ENCODE measurements around the gene SNAI1. TPM values are rescaled to one million over a fixed set of nuclear protein-coding genes. Genes with fewer than 3 reads are reported as not detected.
"Not testable (repeated sequence)": the region's sequence is repeated elsewhere in the genome, so short reads cannot be mapped to it uniquely, and the experiment has no call there.

Gene SNAI1
- total and polyA plus RNA-seq, 9 donors = 0.95 to 9.0 (median 1.7) TPM

DNA sequence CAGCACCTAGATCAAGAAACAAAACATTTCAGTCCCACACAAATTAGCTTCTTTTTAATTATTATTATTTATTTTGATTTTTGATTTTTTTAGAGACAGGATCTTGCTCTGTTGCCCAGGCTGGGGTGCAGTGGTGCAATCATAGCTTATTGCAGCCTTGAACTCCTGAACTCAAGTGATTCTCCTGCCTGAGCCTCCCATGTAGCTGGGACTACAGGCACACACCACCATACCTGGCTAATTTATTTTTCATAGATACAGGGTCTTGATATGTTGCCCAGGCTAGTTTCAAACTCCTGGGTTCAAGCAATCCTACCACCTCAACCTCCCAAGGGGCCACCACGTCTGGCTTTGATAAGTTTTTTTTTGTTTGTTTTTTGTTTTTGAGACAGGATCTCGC, 24.6 kb downstream of the SNAI1 start:
- Histone ChIP-seq H3K9me3 (no peaks in the 10 kb centered on the region), H3K4me3 (no peak overlapping the region), H3K27me3 (no peaks in the 10 kb centered on the region), H3K36me3 (no peaks in the 10 kb centered on the region), H3K27ac (no peak overlapping the region), H3K4me1 (ENCODE audit: insufficient read depth) (no peaks in the 10 kb centered on the region)
- TF ChIP-seq, protein P1, sequence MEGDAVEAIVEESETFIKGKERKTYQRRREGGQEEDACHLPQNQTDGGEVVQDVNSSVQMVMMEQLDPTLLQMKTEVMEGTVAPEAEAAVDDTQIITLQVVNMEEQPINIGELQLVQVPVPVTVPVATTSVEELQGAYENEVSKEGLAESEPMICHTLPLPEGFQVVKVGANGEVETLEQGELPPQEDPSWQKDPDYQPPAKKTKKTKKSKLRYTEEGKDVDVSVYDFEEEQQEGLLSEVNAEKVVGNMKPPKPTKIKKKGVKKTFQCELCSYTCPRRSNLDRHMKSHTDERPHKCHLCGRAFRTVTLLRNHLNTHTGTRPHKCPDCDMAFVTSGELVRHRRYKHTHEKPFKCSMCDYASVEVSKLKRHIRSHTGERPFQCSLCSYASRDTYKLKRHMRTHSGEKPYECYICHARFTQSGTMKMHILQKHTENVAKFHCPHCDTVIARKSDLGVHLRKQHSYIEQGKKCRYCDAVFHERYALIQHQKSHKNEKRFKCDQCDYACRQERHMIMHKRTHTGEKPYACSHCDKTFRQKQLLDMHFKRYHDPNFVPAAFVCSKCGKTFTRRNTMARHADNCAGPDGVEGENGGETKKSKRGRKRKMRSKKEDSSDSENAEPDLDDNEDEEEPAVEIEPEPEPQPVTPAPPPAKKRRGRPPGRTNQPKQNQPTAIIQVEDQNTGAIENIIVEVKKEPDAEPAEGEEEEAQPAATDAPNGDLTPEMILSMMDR (IDR thresholded peaks at IDR 0.05) = no peak
- TF ChIP-seq EP300 (IDR thresholded peaks at IDR 0.05) = no peak
- no peak for TF ChIP-seq POLR2A (IDR thresholded peaks at IDR 0.05)
- no peak for DNase-seq
- intact Hi-C loops (cut with DNase I) = no loop called here
- 81 to 92% (median 85%) methylated on average over 2 of the region's 2 CpGs for WGBS, 3 donors

DNA sequence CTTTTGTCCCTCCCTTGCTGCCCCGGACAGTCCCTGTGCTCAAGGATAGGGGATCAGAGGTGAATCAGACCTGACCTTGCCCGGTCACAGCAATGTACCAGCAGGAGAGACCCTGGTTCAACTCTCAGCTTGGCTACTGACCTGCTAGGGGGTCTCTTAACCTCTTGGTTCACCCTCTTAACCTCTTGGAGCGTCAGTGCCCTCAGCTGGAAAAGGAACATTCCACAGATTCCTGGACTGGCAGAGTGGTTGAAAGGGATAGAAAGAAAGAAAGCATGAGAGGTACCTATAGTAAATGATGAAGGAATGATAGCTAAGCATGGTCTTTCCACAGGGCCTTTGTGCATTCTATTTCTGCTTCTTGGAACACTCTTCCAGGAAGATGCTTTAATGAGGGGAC, 25.2 kb downstream of the SNAI1 start:
- H3K4me3 ChIP-seq = no peak overlapping the region
- H3K36me3 ChIP-seq = no peaks in the 10 kb centered on the region
- no peak overlapping the region for H3K27ac ChIP-seq
- intact Hi-C loops (cut with DNase I) = no loop called here
- H3K4me1 ChIP-seq (ENCODE audit: insufficient read depth) = no peaks in the 10 kb centered on the region
- no peaks in the 10 kb centered on the region for H3K9me3 ChIP-seq
- WGBS, 3 donors = 86 to 97% (median 89%) methylated on average over 3 of the region's 3 CpGs
- H3K27me3 ChIP-seq = no peaks in the 10 kb centered on the region
- DNase-seq = no peak
- TF ChIP-seq, protein P1 (IDR thresholded peaks at IDR 0.05) = no peak
- TF ChIP-seq EP300 (IDR thresholded peaks at IDR 0.05) = no peak
- no peak for TF ChIP-seq POLR2A (IDR thresholded peaks at IDR 0.05)

DNA sequence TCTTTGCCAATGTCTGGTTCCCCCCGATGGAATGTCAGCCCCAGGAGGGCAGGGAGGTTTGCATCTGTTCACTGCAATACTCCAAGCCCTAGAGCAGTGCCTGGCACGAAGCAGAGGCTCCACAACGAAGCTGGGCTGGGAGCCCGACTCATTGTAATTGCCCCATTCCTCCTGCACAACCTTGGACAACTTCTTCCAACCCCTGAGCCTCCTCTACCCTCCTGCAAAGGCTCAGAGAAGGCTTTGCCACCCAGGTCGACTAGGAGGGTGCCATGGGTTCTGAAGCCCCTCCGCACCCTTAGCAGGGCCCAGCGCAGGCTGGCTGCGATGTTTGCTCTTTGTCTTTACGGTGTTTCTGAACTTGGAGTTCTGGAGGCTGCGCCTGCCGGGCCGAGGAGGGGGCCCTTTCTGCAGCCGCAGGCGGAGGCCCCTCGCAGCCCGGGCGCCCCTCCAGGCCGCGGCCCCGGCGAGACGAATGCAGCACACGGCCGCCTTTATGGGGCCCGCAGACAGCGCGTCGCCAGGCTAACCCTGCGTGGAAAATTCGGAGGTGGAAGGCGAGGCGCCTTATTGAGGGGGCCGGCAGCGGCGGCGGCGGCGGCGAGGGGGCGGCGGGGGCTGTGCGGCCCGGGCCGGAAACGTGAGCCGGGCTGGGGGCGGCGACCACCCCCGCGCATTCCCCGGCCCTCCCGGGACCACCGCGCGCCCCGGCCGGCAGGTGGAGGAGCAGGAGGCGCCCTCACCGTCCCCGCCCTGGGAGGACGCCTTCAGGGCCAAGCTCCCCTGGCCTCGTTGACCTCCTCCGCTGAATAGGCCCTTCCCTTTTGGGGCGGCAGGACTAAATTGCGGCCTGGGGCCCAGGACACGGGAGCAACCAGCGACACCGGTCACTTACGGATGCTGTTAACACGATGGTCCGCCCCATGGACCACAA, 27.0 kb downstream of the SNAI1 start:
- Histone ChIP-seq H3K27ac (no peak overlapping the region), H3K27me3 (no peaks in the 10 kb centered on the region), H3K9me3 (no peaks in the 10 kb centered on the region), H3K4me3 (no peak overlapping the region), H3K36me3 (no peaks in the 10 kb centered on the region), H3K4me1 (ENCODE audit: insufficient read depth) (no peaks in the 10 kb centered on the region)
- DNase-seq = no peak
- TF ChIP-seq POLR2A (IDR thresholded peaks at IDR 0.05) (no peak), EP300 (IDR thresholded peaks at IDR 0.05) (no peak)
- TF ChIP-seq, protein P1 (IDR thresholded peaks at IDR 0.05) = no peak
- WGBS, 3 donors = 18 to 30% (median 30%) methylated on average over 42 to 71 of the region's 71 CpGs
- intact Hi-C loops (cut with DNase I) = no loop called here

DNA sequence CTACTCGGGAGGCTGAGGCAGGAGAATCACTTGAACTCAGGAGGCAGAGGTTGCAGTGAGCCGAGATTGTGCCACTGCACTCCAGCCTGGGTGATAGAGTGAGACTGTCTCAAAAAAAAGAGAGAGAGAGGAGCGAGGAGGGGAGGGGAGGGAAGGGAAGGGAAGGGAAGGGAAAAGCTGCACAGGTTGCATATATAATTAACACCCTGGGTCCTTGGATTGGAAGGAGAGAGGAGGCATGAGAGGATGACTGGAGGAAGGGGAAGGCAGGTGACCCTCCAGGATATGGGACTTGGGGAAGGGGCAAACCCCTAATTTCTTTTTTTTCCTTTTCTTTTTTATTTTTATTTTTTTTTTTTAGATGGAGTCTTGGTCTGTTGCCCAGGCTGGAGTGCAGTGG, 28.8 kb downstream of the SNAI1 start:
- H3K36me3 ChIP-seq; H3K27me3 ChIP-seq; H3K27ac ChIP-seq; DNase-seq; H3K4me3 ChIP-seq; H3K4me1 ChIP-seq (ENCODE audit: insufficient read depth); H3K9me3 ChIP-seq; intact Hi-C loops (cut with DNase I): not testable (repeated sequence)
- 75 to 91% (median 89%) methylated on average over 2 to 3 of the region's 3 CpGs for WGBS, 3 donors

Measured in ovary (tissue), 9 donors.